Astrocyte of the spinal cord (primary cell): Measurements from ENCODE around the gene CACTIN.

Experiments used
- DNase-seq: peaks from one replicate; pipeline ENCODE4 v3.0.0; 2011; ENCODE audit warnings: low read depth, low spot score
- H3K4me3 ChIP-seq: 2 replicates; pipeline ENCODE4 v1.5.1; 2011; ENCODE audit warnings: low read depth, mild to moderate bottlenecking, low read length, moderate library complexity
- in situ Hi-C: cut with HindIII; loops from 2 replicates; pipeline ENCODE4 v1.10.0; 2017; ENCODE audit warnings: low sequenced_read_pairs
- TF ChIP-seq, protein P1 (sequence below): IDR thresholded peaks from 2 replicates; pipeline ENCODE4 v1.5.1; 2012; ENCODE audit warnings: low read depth, mild to moderate bottlenecking, low read length, inconsistent platforms

CACTIN gene

DNA sequence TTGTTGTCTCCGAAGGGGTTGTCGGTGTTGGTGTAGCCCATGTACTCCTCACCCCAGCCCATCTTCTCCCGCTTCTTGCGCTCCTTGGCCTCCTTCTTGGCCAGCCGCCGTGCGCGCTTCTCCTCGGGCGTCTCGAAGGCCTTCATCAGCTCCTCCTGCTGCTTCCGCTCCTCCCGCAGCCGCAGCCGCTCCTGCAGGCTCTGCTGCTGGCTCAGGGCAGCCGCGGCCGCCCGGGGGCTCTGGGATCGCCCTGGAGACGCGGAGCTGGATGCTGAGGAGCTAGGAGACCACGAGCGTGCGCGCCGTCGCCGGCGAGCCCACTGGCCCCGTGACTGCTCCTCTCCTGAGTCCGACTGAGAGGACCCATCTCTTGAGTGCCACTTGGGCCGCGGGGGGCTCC, 2.9 kb downstream of the CACTIN start:
- no peak for DNase-seq
- H3K4me3 ChIP-seq = no peak overlapping the region
- in situ Hi-C loops = no loop called here
- TF ChIP-seq, protein P1, sequence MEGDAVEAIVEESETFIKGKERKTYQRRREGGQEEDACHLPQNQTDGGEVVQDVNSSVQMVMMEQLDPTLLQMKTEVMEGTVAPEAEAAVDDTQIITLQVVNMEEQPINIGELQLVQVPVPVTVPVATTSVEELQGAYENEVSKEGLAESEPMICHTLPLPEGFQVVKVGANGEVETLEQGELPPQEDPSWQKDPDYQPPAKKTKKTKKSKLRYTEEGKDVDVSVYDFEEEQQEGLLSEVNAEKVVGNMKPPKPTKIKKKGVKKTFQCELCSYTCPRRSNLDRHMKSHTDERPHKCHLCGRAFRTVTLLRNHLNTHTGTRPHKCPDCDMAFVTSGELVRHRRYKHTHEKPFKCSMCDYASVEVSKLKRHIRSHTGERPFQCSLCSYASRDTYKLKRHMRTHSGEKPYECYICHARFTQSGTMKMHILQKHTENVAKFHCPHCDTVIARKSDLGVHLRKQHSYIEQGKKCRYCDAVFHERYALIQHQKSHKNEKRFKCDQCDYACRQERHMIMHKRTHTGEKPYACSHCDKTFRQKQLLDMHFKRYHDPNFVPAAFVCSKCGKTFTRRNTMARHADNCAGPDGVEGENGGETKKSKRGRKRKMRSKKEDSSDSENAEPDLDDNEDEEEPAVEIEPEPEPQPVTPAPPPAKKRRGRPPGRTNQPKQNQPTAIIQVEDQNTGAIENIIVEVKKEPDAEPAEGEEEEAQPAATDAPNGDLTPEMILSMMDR = no peak

DNA sequence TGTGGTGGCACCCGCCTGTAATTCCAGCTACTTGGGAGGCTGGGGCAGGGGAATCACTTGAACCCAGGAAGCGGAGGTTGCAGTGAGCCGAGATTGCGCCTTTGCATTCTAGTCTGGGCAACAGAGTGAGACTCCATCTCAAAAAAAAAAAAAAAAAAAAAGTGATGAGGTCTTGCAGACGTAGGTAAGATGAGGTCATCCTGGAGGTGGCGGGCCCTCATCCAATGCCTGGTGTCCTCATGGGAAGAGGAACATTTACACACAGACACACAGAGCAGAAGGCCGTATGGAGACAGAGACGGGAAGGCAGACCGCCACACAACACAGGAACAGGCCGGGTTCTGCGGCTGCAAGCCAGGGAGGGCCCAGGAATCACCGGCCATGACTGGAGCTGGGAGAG, 4.4 kb downstream of the CACTIN start:
- TF ChIP-seq, protein P1 = no peak
- DNase-seq = no peak
- no peak overlapping the region for H3K4me3 ChIP-seq
- in situ Hi-C loops = no loop called here

GRCh38 chr19:3621689-3622088, 4.9 kb downstream of the CACTIN start:
- in situ Hi-C loops = no loop called here
- no peak overlapping the region for H3K4me3 ChIP-seq
- TF ChIP-seq, protein P1 = no peak
- DNase-seq = no peak

- TF ChIP-seq, protein P1 = no peak
- H3K4me3 ChIP-seq = no peak overlapping the region
- in situ Hi-C loops = no loop called here
- DNase-seq = no peak
Measured at GRCh38 chr19:3620817-3621547, 5.6 kb downstream of the CACTIN start.

DNA sequence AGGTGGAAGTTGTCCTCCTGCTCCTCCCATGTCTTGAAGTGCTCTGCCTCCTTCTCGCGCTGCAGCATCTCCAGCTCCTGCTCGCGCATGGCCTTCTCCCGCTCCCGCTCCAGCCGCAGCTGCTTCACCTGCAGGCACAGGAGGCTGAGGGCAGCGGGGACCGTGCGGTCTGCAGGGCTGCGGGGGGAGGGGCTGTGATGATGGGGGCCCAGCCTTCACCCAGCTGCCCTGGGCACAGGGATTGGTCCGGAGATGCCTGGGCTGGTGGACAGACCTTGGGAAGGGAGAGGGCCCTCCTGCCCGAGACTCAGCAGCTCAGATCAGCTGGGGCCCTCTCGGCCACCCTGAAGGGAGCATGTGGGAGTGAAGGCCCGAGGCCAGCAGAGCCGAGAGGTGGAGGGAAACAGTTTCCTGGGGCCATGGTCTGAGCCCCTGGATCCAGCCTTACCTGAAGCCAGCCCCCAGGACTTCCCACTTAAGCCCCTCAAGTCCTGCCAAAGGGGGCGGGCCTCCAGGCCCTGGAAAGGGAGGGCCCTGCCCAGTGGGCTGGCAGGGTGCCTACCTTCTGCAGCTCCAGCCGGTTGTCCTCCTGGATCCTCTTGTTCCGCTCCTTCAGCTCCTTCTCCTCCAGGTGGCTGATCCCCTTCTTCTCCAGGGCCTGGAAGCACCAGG, 6.3 kb downstream of the CACTIN start:
- in situ Hi-C loops = no loop called here
- TF ChIP-seq, protein P1 = no peak
- DNase-seq = no peak
- H3K4me3 ChIP-seq = no peak overlapping the region

- no peak for DNase-seq
- H3K4me3 ChIP-seq = no peak overlapping the region
- TF ChIP-seq, protein P1 = no peak
- in situ Hi-C loops = no loop called here
Measured at GRCh38 chr19:3619631-3620012, 7.0 kb downstream of the CACTIN start.
